Measurements from ENCODE around the gene MKLN1.
"Not testable (repeated sequence)": the region's sequence is repeated elsewhere in the genome, so short reads cannot be mapped to it uniquely, and the experiment has no call there.

The MKLN1 gene

DNA sequence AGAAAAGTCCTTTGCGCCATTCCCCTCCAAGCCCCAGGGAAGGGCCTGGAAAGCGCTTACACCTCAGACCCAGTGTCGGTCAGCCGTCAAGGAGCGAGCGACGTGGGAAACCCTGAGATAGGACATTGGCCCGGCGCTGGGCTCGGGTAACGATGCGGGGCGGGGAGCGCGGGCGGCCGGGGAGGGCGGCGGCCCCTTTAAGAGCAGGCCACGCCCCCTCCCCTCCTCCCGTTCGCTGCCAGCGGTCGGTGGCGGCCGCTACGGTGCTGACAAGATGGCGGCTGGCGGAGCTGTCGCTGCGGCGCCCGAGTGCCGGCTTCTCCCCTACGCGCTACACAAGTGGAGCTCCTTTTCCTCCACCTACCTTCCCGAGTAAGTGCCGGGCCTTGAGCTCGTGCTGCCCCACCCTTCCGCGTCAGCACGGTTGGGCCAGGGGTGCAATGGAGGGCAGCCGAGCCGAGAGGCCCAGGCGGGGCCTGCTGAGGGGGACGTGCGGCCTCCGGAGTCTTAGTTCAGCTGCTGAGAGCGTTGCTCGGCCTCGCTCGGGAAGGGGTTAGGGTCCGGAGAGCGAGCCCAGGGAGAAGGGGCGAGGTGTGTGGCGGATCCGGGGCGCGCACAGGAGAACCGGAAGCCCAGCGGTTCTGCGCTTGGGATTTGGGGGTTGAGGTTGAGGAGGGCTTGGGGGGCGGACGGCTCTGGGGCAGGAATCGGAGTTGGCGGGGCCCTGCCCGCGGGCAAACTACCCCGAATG is at the start of gene MKLN1:
TSS of gene MKLN1 (plus strand) at position 251 of the 751 bp plus-strand sequence. CDS start at position 275, 24 bp downstream.
- peak; percentile 80 for DNase-seq

DNA sequence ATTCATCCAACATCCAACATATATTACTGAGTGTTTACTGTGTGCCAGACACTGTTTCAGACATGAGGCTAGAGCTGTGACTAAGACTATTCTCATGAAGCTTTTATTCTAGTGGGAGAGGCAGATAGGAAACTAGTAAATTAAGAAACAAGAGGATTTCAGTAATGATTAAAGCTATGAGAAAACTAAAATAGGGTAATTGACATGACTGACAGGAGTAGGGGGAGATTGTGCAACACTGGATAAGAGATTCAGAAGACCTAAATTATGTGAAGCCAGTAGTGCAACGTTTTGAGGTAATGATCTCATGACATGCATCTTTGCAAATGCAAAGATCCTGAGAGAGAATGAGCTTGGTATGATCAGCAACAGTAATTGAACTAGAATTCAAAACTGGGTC is 48.6 kb upstream of the MKLN1 start:
- DNase-seq = no peak

DNA sequence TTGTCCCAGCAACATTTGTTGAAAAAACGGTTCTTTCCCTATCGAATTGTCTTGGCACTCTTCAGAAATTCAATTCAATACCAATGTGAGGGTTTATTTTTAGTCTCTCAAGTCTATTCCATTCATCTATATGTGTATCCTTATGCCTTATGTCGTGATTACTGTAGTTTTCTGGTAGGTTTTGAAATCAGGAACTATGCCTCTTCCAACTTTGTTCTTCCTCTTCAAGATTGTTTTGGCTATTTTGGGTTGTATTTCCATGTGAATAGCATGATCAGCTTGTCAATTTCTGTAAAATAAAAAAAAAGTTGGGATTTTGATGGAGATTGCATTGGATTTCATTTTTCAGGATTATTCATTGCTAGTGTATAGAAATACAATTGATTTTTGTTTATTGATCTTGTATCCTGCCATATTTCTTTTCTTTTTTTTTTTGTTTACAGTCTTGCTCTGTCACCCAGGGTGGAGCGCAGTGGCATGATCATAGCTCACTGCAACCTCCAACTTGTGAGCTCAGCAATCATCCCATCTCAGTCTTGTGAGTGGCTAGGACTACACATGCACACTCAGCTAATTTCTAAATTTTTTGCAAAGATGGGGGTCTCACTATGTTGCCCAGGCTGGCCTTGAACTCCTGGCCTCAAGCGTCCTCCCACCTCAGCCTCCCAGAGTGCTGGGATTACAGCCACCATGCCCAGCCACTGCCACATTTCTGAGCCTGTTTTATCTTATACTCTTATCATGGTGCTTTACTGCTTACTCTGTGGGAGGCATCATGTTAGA is 46.2 kb upstream of the MKLN1 start:
- DNase-seq = no peak

DNA sequence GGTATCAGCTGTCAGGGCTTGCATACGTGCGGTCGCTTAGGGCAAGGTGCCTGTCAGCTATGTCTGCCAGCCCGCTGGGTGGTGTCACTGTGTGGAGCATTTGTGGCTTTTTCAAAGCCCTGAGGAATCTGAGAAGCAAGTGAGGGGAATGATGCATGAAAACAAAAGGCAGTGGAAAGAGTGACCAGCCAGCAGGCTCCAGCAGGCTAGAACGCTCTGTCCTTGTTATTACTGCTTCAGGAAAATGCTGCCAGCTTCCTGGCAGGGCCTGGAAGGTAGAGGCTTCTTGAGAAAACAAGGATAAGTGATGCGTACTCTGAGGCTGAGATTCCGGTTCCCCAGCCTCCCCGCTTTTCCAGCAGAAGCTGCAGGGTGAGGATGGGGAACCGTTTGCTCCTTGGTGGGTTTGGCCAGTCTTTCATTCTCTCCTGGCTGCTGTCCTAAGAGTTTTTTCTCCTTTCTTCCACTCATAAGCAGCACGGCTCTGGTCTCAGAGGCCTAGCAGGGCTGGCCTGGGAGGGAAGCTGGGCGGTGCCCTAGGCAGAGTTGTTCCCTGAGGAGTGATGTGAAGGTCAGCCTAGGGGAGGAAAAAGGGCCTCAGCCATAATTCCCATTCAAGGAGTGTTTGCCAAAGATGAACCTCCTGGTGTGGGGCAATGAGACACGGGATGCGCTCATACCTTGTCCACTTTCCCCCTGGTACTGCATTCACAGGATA is 42.8 kb upstream of the MKLN1 start:
- DNase-seq = no peak

DNA sequence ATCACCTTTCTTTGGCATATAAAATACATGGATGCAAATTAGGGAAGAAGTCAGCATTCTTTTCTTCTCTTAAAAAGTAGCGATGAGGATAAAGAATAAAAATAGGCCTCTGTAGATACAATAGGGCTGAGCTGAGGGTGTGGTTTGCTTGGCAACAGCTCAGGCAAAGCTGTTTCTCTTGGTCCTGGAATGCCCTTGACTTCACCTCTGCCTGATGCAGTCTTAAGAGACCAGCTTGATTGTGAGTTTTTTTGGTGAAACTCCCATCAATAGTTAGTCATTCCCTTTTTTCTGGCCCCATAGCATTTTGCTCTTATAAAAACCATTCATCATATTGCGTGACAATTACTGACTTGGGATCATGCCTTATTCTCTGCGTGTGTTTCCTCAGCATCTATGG is 42.1 kb upstream of the MKLN1 start:
- DNase-seq = no peak

DNA sequence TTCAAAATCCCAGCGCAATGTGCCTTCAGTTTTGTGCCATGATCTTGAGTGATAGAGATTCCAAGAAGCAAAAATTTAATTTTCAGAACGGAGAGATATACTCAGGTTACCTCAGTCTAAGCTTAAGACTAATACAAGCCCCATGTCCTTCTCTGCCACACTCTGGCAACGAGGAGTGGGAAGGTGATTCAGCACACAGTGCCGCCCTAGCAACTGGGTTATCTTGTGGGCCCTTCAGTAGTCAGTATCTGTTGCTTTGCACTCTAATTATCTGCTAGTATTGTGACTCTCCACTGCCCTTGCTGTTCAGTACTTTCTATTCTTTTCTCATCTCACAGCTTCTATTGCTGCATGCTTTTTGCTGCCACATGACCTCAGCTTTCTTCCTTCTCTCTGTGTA is 39.2 kb upstream of the MKLN1 start:
- no peak for DNase-seq

DNA sequence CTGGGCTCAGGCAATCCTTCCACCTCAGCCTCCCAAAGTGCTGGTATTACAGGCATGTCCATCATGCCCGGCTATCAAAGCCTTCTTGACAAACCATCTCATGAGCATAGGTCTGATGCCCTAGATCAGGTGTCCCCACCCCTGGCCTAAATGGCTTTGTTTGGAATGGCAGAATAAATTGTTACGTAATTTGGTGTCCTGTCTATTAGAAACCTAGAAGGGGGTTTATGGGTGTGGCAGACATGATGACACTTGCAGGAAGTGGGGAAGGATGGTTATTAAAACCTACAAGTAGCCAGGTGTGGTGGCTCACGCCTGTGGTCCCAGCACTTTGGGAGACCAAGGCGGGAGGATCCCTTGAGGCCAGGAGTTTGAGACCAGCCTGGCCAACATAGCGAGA is 38.6 kb upstream of the MKLN1 start:
- no peak for DNase-seq

DNA sequence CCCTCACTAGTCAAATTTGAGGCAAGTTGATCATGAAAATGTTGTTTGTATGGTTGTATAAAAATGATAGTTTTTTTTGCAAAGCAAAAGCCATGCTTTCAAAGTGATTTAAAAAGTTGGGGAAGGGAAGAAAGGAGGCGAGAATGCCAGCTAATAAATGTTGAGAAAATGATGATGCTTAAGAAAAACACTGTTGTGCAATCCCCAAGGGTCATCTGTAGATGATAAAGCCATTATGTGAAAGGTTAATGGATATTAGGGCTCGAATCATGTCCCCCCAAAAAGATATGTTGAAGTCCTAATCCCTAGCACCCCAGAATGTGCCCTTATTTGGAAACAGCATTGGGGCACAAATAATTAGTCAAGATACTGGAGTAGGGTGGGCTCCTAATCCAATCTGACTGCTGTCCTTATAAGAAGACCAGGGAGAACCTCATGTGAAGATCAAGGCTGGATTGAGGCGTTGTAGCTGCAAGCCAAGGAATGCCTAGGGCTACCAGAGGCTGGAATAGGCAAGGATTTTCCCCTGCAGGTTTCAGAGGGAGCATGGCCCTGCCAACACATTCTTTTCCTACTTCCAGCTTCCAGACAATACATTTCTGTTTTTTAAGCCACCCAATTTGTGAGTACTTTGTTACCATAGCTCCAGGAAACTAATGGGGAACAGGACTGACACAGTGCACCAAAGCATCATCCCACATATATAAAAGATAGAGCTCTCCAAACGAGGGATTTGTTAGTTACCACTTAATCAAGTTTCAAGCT is 35.4 kb upstream of the MKLN1 start:
- no peak for DNase-seq

DNA sequence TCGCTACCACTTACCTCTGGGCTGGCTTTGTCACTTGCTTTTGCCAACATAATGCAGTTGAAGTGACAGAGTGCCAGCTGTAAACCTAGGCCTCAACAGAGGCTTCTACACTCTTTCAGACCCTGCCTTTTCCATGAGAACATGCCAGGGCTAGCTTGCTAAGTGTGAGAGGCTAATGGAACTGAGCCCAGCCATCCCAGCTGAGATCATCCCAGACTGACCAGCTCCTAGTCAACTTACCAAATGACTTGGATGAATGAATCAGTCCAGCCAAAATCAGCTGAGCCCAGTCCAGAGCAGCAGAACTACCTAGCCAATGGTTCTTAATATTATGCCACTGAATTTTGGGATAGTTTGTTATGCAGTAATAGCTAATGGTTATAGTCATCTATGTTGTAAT is 34.7 kb upstream of the MKLN1 start:
- DNase-seq = no peak

DNA sequence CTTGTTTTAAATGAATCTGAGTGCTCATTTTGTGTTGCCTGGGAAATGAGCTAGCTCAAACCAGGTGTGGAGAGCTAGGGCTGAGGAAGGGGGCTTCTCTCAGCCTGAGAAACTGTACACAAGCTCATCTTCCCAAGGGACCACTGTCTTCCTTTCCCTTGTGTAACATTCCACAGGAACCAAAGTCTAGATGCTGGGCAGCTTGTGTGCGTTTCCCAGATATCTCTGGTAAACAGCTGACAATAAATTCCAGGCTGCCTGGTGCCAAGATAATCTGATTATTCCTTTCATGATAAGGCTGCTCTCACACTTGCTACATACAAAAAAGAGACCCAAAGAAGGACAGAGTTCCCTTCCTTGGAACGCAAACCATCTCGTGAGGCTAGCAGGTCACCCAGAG is 33.1 kb upstream of the MKLN1 start:
- no peak for DNase-seq

DNA sequence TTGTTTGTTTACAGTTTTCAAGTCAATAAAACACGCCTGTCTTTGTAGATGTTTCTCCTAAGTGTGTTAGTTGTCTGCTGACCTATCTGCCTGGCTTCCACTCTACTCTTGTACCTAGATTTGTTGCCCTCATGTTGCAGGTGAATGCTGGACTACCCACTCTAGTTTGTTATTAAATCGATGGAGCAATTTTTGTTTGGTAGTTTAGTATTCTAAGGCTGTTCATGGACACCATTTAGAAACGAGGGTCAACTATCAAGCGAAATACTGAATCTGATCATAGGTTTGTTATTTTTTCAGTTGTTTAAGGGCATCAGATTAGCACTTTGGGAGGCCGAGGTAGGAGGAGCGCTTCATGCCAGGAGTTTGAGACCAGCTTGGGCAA is 29.1 kb upstream of the MKLN1 start:
- no peak for DNase-seq

DNA sequence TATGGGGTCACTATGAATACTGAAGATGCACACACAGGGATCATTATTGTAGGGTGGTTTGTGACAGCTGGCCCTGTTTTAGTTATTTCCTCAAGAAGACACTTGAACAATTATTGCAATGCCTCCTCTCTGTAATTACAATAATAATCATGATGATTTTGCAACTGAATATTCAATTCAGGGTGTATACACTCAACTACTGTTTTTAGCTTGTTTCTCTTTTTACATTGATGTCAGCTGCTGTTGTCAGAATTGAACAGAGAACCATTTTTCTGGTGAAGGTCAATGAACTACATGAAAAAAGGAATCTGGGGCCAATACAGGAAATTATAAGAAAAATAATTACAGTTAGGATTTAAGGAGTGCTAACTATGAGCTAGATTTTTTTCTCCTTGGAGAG is 28.6 kb upstream of the MKLN1 start:
- no peak for DNase-seq

DNA sequence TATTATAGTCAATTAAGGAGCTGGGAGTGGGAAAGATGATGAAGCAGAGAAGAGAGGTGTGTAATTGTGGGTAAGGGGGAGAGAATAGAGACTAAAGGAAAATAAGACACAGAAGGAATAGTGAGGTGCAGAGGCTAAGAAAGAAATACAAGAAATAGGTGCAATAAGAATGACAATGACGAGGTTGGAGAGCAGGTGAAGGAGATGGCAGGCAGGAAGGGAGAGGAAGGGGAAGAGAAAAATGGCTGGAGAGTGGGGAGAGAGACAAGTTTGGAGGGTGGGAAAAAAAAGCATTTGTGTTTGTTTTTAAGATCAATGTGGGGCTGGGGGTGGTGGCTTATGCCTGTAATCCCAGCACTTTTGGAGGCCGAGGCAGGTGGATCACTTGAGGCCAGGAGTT is 27.6 kb upstream of the MKLN1 start:
- DNase-seq = no peak

DNA sequence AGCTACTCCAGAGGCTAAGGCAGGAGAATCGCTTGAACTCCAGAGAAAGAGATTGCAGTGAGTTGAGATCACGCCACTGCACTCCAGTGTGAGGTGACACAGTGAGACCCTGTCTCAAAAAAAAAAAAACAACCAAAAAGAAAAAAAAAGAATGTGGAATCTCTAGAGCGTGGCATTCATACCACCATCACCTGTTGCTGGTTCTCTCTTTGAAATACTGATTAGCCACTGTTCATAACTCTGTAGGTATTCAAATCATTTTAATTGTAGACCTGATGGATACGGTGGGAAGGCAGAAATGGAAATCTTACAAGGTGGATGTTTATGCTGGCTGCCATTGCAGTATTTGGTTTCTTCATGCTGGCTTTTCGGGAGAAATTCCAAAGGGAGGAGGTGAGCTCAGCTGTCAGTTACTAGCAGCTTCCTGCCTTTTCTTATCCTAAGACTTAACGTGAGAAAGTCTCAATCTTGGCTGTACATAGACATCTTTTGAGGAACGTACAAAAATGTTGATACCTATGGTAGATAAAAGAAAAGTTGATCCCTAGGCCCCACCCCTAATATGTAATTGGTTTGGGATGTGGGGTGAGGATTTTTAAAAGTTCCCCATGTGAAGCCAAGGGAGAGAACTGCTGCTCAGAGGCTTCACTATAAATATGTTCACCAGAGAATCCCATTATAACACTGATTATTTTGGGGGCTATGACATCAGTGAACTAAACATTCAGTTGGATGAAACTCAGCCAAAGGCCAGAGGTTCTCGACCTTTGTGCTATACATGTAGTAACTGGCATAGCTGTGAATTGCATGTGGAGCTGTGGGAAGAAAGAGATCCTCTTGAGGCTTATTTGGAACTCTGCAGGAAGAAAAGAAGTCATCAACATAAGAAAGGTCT is 26.9 kb upstream of the MKLN1 start:
- DNase-seq = no peak

DNA sequence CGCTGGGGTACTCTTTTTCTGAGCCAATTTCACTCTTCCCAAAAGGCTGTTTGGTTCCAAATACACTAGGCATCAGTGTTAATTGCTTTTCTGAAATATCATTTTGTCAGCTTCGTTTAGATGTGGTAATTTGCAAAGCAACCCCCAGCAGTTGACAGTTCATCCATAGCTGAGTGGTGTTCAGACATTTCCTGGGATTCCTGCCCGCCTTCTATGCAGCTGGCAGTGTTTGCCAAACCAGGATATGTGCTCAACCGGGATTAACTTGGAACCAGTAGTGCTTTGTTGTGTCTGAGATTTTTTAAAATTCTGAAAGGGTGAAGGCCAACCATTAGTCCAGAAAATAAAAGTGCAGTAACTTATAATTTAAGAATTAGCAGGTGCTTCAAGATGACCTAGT is 25.2 kb upstream of the MKLN1 start:
- DNase-seq = no peak

DNA sequence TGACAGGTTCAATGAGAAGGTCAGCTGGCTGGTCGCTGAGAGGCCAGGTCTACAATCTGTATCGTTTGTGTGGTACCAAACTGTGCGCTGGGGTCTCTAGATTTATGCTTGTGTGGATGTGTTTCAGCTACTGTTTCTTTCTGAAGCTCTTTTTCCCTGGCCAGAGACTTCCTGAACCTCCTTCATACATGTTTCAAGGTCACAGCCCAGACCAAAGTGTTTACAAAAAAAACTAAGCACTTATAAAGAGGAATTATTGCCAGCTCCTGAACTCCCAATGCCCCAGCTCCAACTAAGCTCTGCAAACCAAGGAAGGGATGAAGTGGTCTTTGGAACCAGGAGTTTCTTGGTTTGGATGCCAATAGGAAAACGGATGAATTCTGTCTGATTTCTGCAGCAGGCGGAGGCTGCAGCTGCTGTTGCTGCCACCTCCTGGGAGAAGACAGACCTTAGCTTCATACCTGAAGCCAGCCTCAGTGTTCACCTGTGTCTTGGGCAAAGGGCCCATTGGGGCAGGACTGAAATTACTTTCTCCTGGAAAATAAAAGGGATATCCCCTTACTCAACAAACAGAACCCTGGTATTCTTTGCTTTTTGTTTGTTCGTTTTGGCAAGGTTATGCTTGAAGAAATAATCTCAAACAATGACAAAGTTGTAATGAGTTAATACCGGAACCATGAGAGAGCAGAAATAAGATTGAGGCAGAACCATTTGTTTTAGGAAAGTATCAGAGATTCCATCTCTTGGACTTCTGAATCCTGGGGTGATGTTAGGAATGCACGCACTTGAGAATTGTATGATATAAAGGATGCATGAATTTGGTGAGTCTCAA is 24.6 kb upstream of the MKLN1 start:
- DNase-seq = no peak

DNA sequence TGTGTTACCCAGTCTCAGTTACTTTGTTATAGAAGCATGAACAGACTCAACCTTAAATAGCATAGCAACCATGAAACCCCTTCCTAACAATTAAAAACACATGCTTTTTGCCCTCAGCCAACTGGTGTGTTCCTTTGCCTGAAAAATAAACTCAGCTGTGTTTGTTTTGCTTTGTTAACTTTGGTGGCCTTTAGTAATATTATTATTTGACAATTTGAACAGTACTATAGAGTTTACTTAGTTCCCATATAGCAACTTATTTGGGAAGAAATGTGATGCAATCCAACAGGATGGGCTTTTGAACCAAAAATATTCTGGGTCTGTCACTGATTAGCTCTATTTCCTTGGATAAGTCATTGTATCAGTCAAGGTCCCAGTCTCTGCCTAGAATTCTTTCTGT is 22.5 kb upstream of the MKLN1 start:
- no peak for DNase-seq

DNA sequence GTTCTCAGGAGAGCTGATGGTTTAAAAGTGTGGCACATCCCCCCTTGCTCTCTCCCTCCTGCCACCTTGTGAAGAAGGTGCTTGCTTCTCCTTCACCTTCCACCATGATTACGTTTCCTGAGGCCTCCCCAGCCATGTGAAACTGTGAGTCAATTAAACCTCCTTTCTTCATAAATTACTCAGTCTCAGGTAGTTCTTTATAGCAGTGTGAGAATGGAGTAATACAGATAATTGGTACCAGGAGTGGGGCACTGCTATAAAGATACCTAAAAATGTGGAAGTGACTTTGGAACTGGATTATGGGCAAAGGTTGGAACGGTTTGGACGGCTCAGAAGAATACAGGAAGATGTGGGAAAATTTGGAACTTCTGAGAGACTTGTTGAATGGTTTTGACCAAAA is 21.6 kb upstream of the MKLN1 start:
- not testable (repeated sequence) for DNase-seq

DNA sequence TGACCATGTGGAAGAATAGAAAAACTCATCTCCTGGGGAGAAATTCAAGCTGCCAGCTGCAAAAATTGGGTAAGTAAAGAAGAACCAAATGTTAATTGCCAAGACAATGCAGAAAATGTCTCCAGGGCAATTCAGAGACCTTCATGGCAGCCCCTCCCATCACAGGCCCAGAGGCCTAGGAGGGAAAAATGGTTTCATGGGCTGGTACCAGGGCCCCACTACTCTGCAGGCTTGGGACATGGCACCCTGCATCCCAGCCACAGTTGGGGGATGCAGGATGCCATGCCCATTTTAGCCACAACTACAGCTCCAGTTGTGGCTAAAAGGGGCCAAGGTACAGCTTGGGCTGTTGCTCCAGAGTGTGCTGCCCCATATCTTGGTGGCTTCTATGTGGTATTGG is 20.9 kb upstream of the MKLN1 start:
- DNase-seq = no peak

DNA sequence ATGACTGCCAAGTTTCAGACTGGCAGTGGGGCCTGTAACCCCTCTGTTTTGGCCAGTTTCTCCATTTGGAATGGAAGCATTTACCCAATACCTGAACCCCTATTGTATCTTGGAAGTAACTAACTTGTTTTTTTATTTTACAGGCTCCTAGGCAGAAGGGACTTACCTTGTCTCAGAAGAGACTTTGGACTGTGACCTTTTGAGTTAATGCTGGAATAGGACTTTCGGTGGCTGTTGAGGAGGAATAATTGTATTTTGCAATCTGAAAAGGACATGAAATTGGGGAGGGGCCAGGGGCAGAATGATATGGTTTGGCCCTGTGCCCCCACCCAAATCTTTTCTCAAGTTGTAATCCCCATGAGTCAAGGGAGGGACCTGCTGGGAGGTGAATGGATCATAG is 20.0 kb upstream of the MKLN1 start:
- DNase-seq = no peak

DNA sequence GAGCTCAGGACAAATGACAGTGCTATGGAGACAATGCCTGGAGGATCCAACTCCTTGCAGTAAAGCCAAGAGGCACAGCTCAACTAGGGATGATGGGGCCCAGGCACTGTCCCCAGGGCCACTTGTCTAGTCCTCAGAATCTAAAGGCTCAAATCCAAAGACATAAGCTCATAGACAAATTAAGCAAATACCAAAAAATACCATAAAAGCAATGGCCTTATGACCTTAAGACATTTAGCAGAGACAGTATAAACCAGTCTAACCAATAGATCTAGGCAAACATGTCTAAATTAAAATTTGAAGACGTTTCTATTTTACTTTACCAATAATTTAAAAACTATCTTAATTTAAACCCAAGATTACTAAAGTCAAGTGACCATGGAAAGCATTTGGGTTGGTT is 14.8 kb upstream of the MKLN1 start:
- no peak for DNase-seq
